ENCODE results near the gene GRID1. TPM values are rescaled to one million over a fixed set of nuclear protein-coding genes. Genes with fewer than 3 reads are reported as not detected.

Gene GRID1
- polyA plus RNA-seq, 1 experiment: 0.49 TPM

- no peak overlapping the region for H3K4me3 ChIP-seq (ENCODE audit: low read depth, low read length)
- no peak for DNase-seq (ENCODE audit: low read depth)
- ChIA-PET CTCF (no interaction called here), POLR2A (no interaction called here)
- H3K36me3 ChIP-seq (ENCODE audit: control insufficient read depth, insufficient read depth, low read length): no peaks in the 10 kb centered on the region
- no peaks in the 10 kb centered on the region for H3K27me3 ChIP-seq (ENCODE audit: control insufficient read depth, insufficient read depth, low read length)
- TF ChIP-seq, protein P1, sequence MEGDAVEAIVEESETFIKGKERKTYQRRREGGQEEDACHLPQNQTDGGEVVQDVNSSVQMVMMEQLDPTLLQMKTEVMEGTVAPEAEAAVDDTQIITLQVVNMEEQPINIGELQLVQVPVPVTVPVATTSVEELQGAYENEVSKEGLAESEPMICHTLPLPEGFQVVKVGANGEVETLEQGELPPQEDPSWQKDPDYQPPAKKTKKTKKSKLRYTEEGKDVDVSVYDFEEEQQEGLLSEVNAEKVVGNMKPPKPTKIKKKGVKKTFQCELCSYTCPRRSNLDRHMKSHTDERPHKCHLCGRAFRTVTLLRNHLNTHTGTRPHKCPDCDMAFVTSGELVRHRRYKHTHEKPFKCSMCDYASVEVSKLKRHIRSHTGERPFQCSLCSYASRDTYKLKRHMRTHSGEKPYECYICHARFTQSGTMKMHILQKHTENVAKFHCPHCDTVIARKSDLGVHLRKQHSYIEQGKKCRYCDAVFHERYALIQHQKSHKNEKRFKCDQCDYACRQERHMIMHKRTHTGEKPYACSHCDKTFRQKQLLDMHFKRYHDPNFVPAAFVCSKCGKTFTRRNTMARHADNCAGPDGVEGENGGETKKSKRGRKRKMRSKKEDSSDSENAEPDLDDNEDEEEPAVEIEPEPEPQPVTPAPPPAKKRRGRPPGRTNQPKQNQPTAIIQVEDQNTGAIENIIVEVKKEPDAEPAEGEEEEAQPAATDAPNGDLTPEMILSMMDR (IDR thresholded peaks at IDR 0.05; ENCODE audit: insufficient read depth, low read depth, low read length): no peak
These were observed 309.9 kb downstream of the GRID1 start for GRCh38 chr10:86056672-86057071.

DNA sequence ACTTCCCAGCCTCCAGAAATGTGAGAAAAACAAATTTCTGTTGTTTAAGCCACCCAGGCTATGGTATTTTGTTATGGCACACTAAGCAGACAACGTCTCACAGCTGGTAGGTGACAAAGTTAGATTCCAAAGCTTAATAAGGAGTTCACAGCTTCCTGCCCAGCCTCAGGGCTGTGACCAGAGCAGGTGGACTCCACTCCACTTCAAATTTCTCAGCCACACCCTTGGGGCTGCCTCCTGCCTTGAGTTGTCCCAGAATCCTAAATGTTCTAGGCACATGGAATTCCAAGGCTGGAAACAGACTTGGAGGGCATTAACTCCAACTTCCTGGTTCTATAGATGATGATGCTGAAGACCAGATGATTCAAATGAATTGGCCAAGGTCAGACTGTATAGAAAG is 310.7 kb downstream of the GRID1 start:
- CTCF ChIA-PET: no interaction called here
- Histone ChIP-seq H3K4me3 (ENCODE audit: low read depth, low read length) (no peak overlapping the region), H3K36me3 (ENCODE audit: control insufficient read depth, insufficient read depth, low read length) (no peaks in the 10 kb centered on the region), H3K27me3 (ENCODE audit: control insufficient read depth, insufficient read depth, low read length) (no peaks in the 10 kb centered on the region)
- TF ChIP-seq, protein P1 (IDR thresholded peaks at IDR 0.05; ENCODE audit: insufficient read depth, low read depth, low read length): no peak
- DNase-seq (ENCODE audit: low read depth): no peak
- POLR2A ChIA-PET: no interaction called here

GRCh38 chr10:86053675-86054074 is 312.9 kb downstream of the GRID1 start:
- ChIA-PET CTCF (no interaction called here), POLR2A (no interaction called here)

GRCh38 chr10:86051586-86051985 is 315.0 kb downstream of the GRID1 start:
- TF ChIP-seq, protein P1 (IDR thresholded peaks at IDR 0.05; ENCODE audit: insufficient read depth, low read depth, low read length): no peak
- no peak for DNase-seq (ENCODE audit: low read depth)
- POLR2A ChIA-PET: no interaction called here

More at GRCh38 chr10:86053675-86054074, 312.9 kb downstream of the GRID1 start:
- TF ChIP-seq, protein P1 (IDR thresholded peaks at IDR 0.05; ENCODE audit: insufficient read depth, low read depth, low read length): no peak
- Histone ChIP-seq H3K36me3 (ENCODE audit: control insufficient read depth, insufficient read depth, low read length) (no peaks in the 10 kb centered on the region), H3K4me3 (ENCODE audit: low read depth, low read length) (no peak overlapping the region), H3K27me3 (ENCODE audit: control insufficient read depth, insufficient read depth, low read length) (no peaks in the 10 kb centered on the region)
- no peak for DNase-seq (ENCODE audit: low read depth)

GRCh38 chr10:86049442-86049841 is 317.2 kb downstream of the GRID1 start:
- Histone ChIP-seq H3K27me3 (ENCODE audit: control insufficient read depth, insufficient read depth, low read length) (no peaks in the 10 kb centered on the region), H3K36me3 (ENCODE audit: control insufficient read depth, insufficient read depth, low read length) (no peaks in the 10 kb centered on the region), H3K4me3 (ENCODE audit: low read depth, low read length) (no peak overlapping the region)
- ChIA-PET CTCF (no interaction called here), POLR2A (no interaction called here)
- no peak for DNase-seq (ENCODE audit: low read depth)
- TF ChIP-seq, protein P1 (IDR thresholded peaks at IDR 0.05; ENCODE audit: insufficient read depth, low read depth, low read length): no peak

More at GRCh38 chr10:86051586-86051985, 315.0 kb downstream of the GRID1 start:
- Histone ChIP-seq H3K36me3 (ENCODE audit: control insufficient read depth, insufficient read depth, low read length) (no peaks in the 10 kb centered on the region), H3K4me3 (ENCODE audit: low read depth, low read length) (no peak overlapping the region), H3K27me3 (ENCODE audit: control insufficient read depth, insufficient read depth, low read length) (no peaks in the 10 kb centered on the region)
- CTCF ChIA-PET: no interaction called here
